ENCODE results near the gene ADAT3.

Gene ADAT3

DNA sequence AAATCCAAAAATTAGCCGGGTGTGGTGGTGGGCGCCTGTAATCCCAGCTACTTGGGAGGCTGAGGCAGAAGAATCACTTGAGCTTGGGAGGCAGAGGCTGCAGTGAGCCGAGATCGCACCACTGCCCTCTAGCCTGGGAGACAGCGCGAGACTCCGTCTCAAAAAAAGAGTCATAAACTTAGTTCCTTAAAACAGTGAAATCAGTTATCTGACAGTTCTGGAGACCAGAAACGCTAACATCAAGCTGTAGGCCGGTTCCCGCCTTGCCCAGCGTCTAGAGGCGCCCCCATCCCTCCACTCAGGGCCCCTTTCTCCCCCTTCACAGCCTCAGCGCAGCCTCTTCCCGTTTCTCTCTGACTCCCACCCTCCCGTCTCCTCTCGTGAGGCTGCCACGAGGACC lies 11.9 kb downstream of the ADAT3 start:
- DNase-seq, result no peak

DNA sequence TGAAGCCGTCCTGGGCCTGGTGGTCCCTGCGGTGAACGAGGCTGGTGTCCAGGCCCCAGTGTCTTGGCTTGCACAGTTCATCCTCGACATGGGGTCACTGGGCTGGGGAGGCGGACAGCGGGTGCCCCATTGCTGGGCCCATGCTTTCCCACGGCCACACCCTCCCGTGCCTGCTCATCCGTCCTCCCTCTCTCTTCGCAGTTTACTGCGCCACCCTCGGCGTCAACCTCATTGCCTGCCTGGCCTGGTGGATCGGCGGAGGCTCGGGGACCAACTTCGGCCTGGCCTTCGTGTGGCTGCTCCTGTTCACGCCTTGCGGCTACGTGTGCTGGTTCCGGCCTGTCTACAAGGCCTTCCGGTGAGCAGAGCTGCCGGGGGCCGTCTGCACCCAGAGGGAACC lies 12.7 kb downstream of the ADAT3 start:
- no peak for DNase-seq

DNA sequence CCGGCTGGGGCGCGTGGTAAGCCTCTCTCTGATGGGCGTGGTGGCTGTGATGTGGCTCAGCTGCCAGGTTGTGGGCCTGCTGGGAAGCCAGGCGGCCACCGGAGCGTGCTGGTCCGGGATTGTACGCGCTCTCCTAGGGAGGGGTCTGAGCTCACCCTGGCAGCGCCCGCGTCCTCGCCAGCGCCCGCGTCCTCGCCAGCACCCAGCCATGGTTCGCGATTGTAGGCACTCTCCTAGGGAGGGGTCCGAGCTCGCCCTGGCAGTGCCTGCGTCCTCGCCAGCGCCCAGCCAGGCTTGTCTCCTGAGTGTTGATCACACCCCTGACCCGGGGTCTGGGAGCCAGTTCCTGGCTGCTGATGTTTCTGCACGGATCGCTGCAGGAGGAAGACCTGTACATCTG lies 13.8 kb downstream of the ADAT3 start:
- DNase-seq, result no peak

GRCh38 chr19:1920644-1921043 lies 15.4 kb downstream of the ADAT3 start:
- DNase-seq, result no peak

DNA sequence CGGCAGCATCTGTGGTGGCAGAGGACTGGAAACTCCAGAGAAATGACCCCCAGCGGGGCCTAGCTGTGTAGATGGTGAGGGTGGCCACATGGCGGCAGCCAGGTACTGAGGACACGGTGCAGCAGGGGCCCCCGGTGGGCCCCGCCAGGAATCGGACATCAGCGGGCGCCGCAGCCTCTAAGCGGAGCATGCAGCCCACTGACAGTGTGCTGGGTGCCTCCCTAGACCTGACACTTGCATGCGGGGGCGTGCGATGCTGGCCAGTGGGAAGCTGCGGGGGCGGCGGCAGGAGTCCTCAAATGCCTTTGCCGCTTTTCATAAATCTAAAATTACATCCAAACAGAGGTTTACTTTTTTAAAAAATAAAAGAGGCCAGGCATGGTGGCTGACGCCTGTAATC lies 16.1 kb downstream of the ADAT3 start:
- no peak for DNase-seq

GRCh38 chr19:1921825-1922224 lies 16.6 kb downstream of the ADAT3 start:
- DNase-seq, result no peak

GRCh38 chr19:1922803-1923202 lies 17.6 kb downstream of the ADAT3 start:
- no peak for DNase-seq

- DNase-seq, result no peak
Measured at GRCh38 chr19:1923319-1923718, 18.1 kb downstream of the ADAT3 start.

GRCh38 chr19:1924320-1924961 lies 19.2 kb downstream of the ADAT3 start:
- no peak for DNase-seq

- DNase-seq, result no peak
Measured at GRCh38 chr19:1925544-1925943, 20.3 kb downstream of the ADAT3 start.

GRCh38 chr19:1929021-1929742 lies 24.0 kb downstream of the ADAT3 start:
- peak; percentile 75 for DNase-seq

DNA sequence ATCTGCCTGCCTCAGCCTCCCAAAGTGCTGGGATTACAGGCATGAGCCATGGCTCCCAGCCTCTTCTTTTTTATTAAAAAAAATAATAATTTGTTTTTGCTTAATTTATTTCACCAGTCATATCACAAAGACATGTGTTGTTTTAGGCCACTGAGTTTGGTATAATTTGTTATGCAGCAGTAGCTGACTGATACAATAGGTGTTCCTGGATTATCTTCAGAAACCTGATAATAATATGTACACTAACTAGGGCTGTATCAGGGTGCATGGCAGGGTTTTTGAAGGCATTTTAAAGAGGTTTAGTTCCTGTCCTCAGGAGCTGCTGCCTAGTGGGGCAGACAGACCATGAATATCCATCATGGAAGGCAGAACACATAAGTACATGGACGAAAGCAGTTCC lies 26.2 kb downstream of the ADAT3 start:
- DNase-seq, result no peak

DNA sequence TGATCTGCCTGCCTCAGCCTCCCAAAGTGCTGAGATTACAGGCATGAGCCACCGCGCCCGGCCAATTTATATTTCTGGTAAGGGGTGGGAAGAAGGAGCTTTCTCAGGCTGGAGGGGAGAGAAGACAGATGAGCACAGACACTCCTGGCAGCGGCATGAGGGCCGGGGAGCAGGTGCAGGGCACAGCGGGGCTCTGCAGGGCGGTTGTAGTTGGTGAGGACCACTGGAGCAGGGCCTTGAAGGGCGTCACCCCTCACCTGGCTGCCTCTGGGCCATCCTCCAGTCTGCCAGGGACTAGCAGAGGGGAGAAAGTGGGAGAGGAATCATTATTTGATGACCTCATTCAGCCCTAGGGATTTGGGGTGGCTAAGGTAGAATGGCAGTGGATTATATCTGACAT lies 27.2 kb downstream of the ADAT3 start:
- DNase-seq, result no peak

- DNase-seq, result no peak
Measured at GRCh38 chr19:1933244-1933643, 28.0 kb downstream of the ADAT3 start.

GRCh38 chr19:1933942-1934341 lies 28.7 kb downstream of the ADAT3 start:
- DNase-seq, result no peak

GRCh38 chr19:1935484-1936208 lies 30.4 kb downstream of the ADAT3 start:
- DNase-seq, result no peak

GRCh38 chr19:1936430-1936829 lies 31.2 kb downstream of the ADAT3 start:
- no peak for DNase-seq

- DNase-seq, result no peak
Measured at GRCh38 chr19:1936916-1937610, 31.9 kb downstream of the ADAT3 start.

DNA sequence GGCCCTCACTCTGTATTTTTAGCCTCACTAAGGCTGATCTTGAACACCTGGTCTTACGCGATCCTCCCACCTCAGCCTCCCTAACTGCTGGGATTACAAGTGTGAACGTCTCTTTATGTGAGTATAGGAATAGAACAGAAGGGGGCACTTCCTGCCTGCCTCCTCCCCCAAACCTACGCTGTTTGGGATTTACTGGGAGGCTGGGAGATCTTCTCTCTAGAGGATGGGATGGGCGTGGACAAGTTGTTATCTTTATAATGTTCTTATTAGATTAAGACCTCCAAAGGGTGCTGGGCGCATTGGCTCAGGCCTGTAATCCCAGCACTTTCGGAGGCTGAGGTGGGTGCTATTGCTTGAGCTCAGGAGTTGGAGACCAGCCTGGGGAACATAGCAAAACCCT lies 32.9 kb downstream of the ADAT3 start:
- no peak for DNase-seq

- no peak for DNase-seq
Measured at GRCh38 chr19:1941146-1942077, 36.2 kb downstream of the ADAT3 start, which contains the start of gene CSNK1G2. TSS of gene CSNK1G2 (plus strand) at chr19:1941172. CDS start at chr19:1969773, 28,601 bp downstream.

- DNase-seq, result peak; percentile 71
Measured at GRCh38 chr19:1942078-1942933, 37.1 kb downstream of the ADAT3 start.
